ENCODE data around the gene EFCAB14.

DNA sequence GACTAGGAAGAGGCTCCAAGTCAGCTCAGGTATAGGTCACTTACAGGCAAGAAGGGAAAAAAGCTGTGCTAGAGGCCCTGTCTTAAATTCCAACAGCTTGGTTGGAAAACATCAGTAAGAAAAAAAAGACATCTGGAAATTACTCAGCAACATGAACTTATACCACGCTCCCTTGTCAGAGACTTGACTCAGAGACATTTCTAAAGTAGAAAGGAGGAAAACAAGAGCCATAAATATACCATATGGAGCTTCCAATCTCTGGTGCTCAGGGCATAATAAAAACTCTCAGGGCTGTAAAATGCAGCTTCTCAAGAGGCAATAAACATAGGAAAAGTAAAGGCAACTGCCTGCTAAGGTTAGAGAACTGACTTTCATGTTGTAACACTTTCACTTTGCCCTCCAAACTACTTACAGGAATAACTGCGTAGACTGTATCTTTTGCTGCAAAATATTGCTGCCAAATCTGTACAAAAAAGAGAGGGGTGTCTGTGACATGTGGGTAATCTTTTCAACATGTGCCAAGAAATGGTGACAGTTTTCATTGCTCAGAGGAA, 65.4 kb downstream of the EFCAB14 start:
- TF ChIP-seq EZH2phosphoT487 (IDR thresholded peaks at IDR 0.05; ENCODE audit: low read depth), result no peak
- TF ChIP-seq, protein P1, sequence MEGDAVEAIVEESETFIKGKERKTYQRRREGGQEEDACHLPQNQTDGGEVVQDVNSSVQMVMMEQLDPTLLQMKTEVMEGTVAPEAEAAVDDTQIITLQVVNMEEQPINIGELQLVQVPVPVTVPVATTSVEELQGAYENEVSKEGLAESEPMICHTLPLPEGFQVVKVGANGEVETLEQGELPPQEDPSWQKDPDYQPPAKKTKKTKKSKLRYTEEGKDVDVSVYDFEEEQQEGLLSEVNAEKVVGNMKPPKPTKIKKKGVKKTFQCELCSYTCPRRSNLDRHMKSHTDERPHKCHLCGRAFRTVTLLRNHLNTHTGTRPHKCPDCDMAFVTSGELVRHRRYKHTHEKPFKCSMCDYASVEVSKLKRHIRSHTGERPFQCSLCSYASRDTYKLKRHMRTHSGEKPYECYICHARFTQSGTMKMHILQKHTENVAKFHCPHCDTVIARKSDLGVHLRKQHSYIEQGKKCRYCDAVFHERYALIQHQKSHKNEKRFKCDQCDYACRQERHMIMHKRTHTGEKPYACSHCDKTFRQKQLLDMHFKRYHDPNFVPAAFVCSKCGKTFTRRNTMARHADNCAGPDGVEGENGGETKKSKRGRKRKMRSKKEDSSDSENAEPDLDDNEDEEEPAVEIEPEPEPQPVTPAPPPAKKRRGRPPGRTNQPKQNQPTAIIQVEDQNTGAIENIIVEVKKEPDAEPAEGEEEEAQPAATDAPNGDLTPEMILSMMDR (IDR thresholded peaks at IDR 0.05; ENCODE audit: low read depth, low read length), result no peak

Measured in OCI-LY3 (cell line).